Measurements from ENCODE around the gene SH3TC1. TPM values are rescaled to one million over a fixed set of nuclear protein-coding genes. Genes with fewer than 3 reads are reported as not detected.
A peak's percentile ranks its signal among the peaks of the same experiment; 100 is the strongest.

SH3TC1 gene
- total and polyA plus RNA-seq, 2 of the 13 experiments (the other 11 are each of a cell fraction or from before 2014, with no cell fraction given), result 14.9 to 21.8 TPM

GRCh38 chr4:8239226-8239625 is 40.1 kb downstream of the SH3TC1 start (continued):
- no peak for TF ChIP-seq NFAT5 (CRISPR knock-in tag; IDR thresholded peaks at IDR 0.05)
- TF ChIP-seq TEAD2 (CRISPR knock-in tag; IDR thresholded peaks at IDR 0.05), result no peak
- no peak for TF ChIP-seq ZNF724P (CRISPR knock-in tag; IDR thresholded peaks at IDR 0.05; ENCODE audit: borderline replicate concordance)
- TF ChIP-seq DNMT1 (CRISPR knock-in tag; IDR thresholded peaks at IDR 0.05), result peak; percentile 81; the same call in 1 of the 2 replicates
- no peak for TF ChIP-seq NONO (IDR thresholded peaks at IDR 0.05)
- TF ChIP-seq NONO (CRISPR knock-in tag; conservative IDR thresholded peaks at IDR 0.05), result peak; percentile 29; the same call in 1 of the 2 replicates
- no peak for TF ChIP-seq THYN1 (CRISPR knock-in tag; IDR thresholded peaks at IDR 0.05; ENCODE audit: borderline replicate concordance, low read depth)
- no peak for TF ChIP-seq ZNF737 (CRISPR knock-in tag; IDR thresholded peaks at IDR 0.05; ENCODE audit: borderline replicate concordance)
- no peak for TF ChIP-seq ZNF280B (CRISPR knock-in tag; IDR thresholded peaks at IDR 0.05; ENCODE audit: borderline replicate concordance)
- TF ChIP-seq POLR2A (IDR thresholded peaks at IDR 0.05; ENCODE audit: insufficient read depth in 1 of 2, low read depth in 2 of 2, low read length in 2 of 2), result no peak
- no peak for TF ChIP-seq FOXP1 (IDR thresholded peaks at IDR 0.05)
- TF ChIP-seq FOXP1 (CRISPR knock-in tag; IDR thresholded peaks at IDR 0.05), result no peak
- no peak for TF ChIP-seq SNAPC2 (CRISPR knock-in tag; IDR thresholded peaks at IDR 0.05)
- TF ChIP-seq ZNF672 (CRISPR knock-in tag; IDR thresholded peaks at IDR 0.05), result peak; percentile 26; the same call in 1 of the 2 replicates
- no peak for TF ChIP-seq ZNF556 (CRISPR knock-in tag; IDR thresholded peaks at IDR 0.05; ENCODE audit: borderline replicate concordance)
- peak; percentile 50 for TF ChIP-seq HNRNPLL (IDR thresholded peaks at IDR 0.05; ENCODE audit: low read depth, low read length, poor library complexity, severe bottlenecking)
- no peak for TF ChIP-seq ZBTB42 (CRISPR knock-in tag; IDR thresholded peaks at IDR 0.05)
- TF ChIP-seq, protein P1, sequence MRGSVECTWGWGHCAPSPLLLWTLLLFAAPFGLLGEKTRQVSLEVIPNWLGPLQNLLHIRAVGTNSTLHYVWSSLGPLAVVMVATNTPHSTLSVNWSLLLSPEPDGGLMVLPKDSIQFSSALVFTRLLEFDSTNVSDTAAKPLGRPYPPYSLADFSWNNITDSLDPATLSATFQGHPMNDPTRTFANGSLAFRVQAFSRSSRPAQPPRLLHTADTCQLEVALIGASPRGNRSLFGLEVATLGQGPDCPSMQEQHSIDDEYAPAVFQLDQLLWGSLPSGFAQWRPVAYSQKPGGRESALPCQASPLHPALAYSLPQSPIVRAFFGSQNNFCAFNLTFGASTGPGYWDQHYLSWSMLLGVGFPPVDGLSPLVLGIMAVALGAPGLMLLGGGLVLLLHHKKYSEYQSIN (CRISPR knock-in tag; IDR thresholded peaks at IDR 0.05; ENCODE audit: borderline replicate concordance), result no peak
- no peak for TF ChIP-seq ZNF232 (CRISPR knock-in tag; IDR thresholded peaks at IDR 0.05; ENCODE audit: borderline replicate concordance)
- no peak for TF ChIP-seq HNRNPK (IDR thresholded peaks at IDR 0.05; ENCODE audit: low read depth, low read length, poor library complexity, severe bottlenecking)
- no peak for TF ChIP-seq JUN (CRISPR knock-in tag; IDR thresholded peaks at IDR 0.05)
- no peak for TF ChIP-seq HOMEZ (CRISPR knock-in tag; IDR thresholded peaks at IDR 0.05; ENCODE audit: low read depth)

Measured in HepG2 (cell line).